Measurements from ENCODE around the gene TUBA1B. TPM values are rescaled to one million over a fixed set of nuclear protein-coding genes. Genes with fewer than 3 reads are reported as not detected.

The TUBA1B gene
- total and polyA plus RNA-seq, 2 of the 8 experiments (the other 6 are each of a cell fraction or from before 2014, with no cell fraction given), result 2,092 to 6,837 TPM

DNA sequence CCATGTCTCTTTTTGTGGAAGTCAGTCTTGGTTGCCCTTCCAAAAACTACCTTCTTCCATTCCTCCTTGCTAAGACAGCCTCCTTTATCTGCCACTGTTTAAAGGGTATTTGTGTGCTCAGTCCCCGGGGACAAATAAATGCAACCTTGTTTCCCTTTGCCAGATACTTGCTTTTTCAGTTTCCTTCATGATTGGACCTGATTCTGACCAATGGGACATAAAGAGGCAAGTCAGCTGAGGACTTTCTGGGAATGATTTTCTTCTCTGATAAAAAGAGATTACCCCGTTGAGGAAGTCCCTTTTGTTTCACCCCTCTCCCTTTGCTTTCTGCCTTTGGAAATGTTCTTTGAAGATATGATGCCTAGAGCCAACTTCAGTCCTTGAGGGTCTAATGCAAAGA is 7.4 kb upstream of the TUBA1B start:
- CTCF ChIA-PET (ENCODE audit: partially characterized antibody), result interaction anchor here (1.2 to 1.5 kb wide), 2 partner anchors 50 to 87 kb away, joined by 3 to 5 read pairs; no protein-coding TSS in a partner anchor
- no peak overlapping the region for H2BK12ac ChIP-seq (ENCODE audit: low read depth, low read length)
- H3K27ac ChIP-seq (ENCODE audit: low read depth, low read length), result no peak overlapping the region
- no peak overlapping the region for H3K56ac ChIP-seq (replicated peaks; ENCODE audit: insufficient read length, low read depth, low read length)
- no peak overlapping the region for H3K4me3 ChIP-seq (ENCODE audit: extremely low read depth in 1 of 4, insufficient read depth in 2 of 4, low read depth in 3 of 4, low read length in 4 of 4)
- H2BK5ac ChIP-seq (ENCODE audit: low read depth, low read length), result no peak overlapping the region
- no peak overlapping the region for H2BK20ac ChIP-seq (ENCODE audit: low read length)
- no peaks in the 10 kb centered on the region for H3K36me3 ChIP-seq (ENCODE audit: control insufficient read depth in 2 of 4, insufficient read depth in 4 of 4, low read length in 3 of 4)
- H3K27me3 ChIP-seq (replicated peaks in 1 of 4; ENCODE audit: control insufficient read depth in 3 of 4, extremely low read depth in 1 of 4, insufficient read depth in 3 of 4, low read length in 3 of 4), result no peaks in the 10 kb centered on the region
- no peaks in the 10 kb centered on the region for H3K79me2 ChIP-seq (ENCODE audit: control insufficient read depth in 1 of 2, insufficient read depth in 2 of 2, low read length in 2 of 2)
- DNase-seq (ENCODE audit: low read depth in 1 of 2, low spot score in 2 of 2), result no peak
- H3K23ac ChIP-seq (ENCODE audit: insufficient read length), result no peak overlapping the region
- no peak overlapping the region for H3K4me2 ChIP-seq (ENCODE audit: insufficient read depth in 1 of 2, low read depth in 2 of 2, low read length in 2 of 2)
- no peak overlapping the region for H2AFZ ChIP-seq (ENCODE audit: low read length)
- no peak overlapping the region for H2BK120ac ChIP-seq (replicated peaks; ENCODE audit: low read depth, low read length)
- H4K5ac ChIP-seq (ENCODE audit: insufficient read length, low read depth, low read length), result no peak overlapping the region
- WGBS, 2 experiments (ENCODE audit: extremely low coverage in 1 of 2, insufficient coverage in 1 of 2, insufficient read length in 1 of 2, insufficient replicate concordance in 2 of 2, low coverage in 1 of 2, low lambda C conversion rate in 2 of 2, missing lambda C conversion rate in 1 of 2), result 88% methylated on average over 2 of the region's 2 CpGs; no CpG with 5 or more reads in 1 of the 2 experiments
- POLR2A ChIA-PET (ENCODE audit: partially characterized antibody), result no interaction called here
- FAIRE-seq, result no peak
- H3K79me1 ChIP-seq (ENCODE audit: low read depth, low read length), result no peaks in the 10 kb centered on the region
- no peak overlapping the region for H3K4ac ChIP-seq (replicated peaks; ENCODE audit: insufficient read length, low read depth, low read length)
- H3K4me1 ChIP-seq (replicated peaks in 1 of 4; ENCODE audit: control insufficient read depth in 3 of 4, insufficient read depth in 4 of 4, low read length in 3 of 4), result no peaks in the 10 kb centered on the region
- no peaks in the 10 kb centered on the region for H3K23me2 ChIP-seq (ENCODE audit: low read depth, low read length)
- no peaks in the 10 kb centered on the region for H3K9me3 ChIP-seq (ENCODE audit: insufficient read depth in 2 of 2, low read depth in 1 of 2, low read length in 1 of 2)
- no peak overlapping the region for H4K8ac ChIP-seq (ENCODE audit: extremely low read depth, insufficient read depth, low read length)
- no peaks in the 10 kb centered on the region for H4K20me1 ChIP-seq (replicated peaks in 1 of 2; ENCODE audit: control insufficient read depth in 1 of 2, insufficient read depth in 2 of 2, low read length in 2 of 2)
- H3K18ac ChIP-seq (ENCODE audit: extremely low read depth, low read length), result no peak overlapping the region
- H3K14ac ChIP-seq (ENCODE audit: insufficient read length), result no peak overlapping the region
- no peak overlapping the region for H3K9ac ChIP-seq (replicated peaks in 1 of 4; ENCODE audit: extremely low read depth in 1 of 4, low read depth in 3 of 4, low read length in 3 of 4)
- H4K91ac ChIP-seq (replicated peaks; ENCODE audit: insufficient read length, low read length), result no peak overlapping the region
- H2BK15ac ChIP-seq (ENCODE audit: low read length), result no peak overlapping the region
- H2AK5ac ChIP-seq (ENCODE audit: low read depth, low read length), result no peak overlapping the region
- TF ChIP-seq CTBP2 (IDR thresholded peaks at IDR 0.05; ENCODE audit: borderline replicate concordance, insufficient read depth, insufficient read length, low read length) (no peak), TEAD4 (IDR thresholded peaks at IDR 0.05; ENCODE audit: low read depth, low read length) (no peak), FOSL1 (IDR thresholded peaks at IDR 0.05; ENCODE audit: insufficient read depth, low read depth, low read length) (no peak), CEBPB (IDR thresholded peaks at IDR 0.05; ENCODE audit: low read depth, low read length) (no peak), SP1 (IDR thresholded peaks at IDR 0.05; ENCODE audit: low read depth, low read length) (no peak), SIN3A (conservative IDR thresholded peaks at IDR 0.05 in 1 of 2, IDR thresholded peaks at IDR 0.05 in 1 of 2; ENCODE audit: low read depth in 1 of 2, low read length in 2 of 2) (no peak), SIRT6 (IDR thresholded peaks at IDR 0.05; ENCODE audit: low read length) (no peak), JUN (IDR thresholded peaks at IDR 0.05; ENCODE audit: low read depth, low read length) (no peak), SIX5 (IDR thresholded peaks at IDR 0.05; ENCODE audit: low read depth, low read length) (no peak), KDM1A (IDR thresholded peaks at IDR 0.05; ENCODE audit: borderline replicate concordance, low read length) (no peak), NRF1 (IDR thresholded peaks at IDR 0.05; ENCODE audit: low read depth, low read length) (no peak), NANOG (IDR thresholded peaks at IDR 0.05; ENCODE audit: insufficient read depth, low read depth, low read length, poor library complexity, severe bottlenecking) (no peak), ASH2L (IDR thresholded peaks at IDR 0.05; ENCODE audit: low read length) (no peak), KDM4A (IDR thresholded peaks at IDR 0.05; ENCODE audit: low read depth, low read length, severe bottlenecking) (no peak), RFX5 (IDR thresholded peaks at IDR 0.05; ENCODE audit: borderline replicate concordance, low read depth, low read length) (no peak), BACH1 (IDR thresholded peaks at IDR 0.05; ENCODE audit: low read length) (no peak)
